Stimulated activated CD8-positive, alpha-beta memory T cell treated with anti-CD3 and anti-CD28 coated beads, Interleukin-15, amount 100 ng/mL, for 1 hour (primary cell): ENCODE measurements around the gene TMC1.
"Not testable (repeated sequence)": the region's sequence is repeated elsewhere in the genome, so short reads cannot be mapped to it uniquely, and the experiment has no call there.

Experiments used
- DNase-seq: peaks from one replicate; pipeline ENCODE4 v3.0.0-alpha.2; 2020; ENCODE audit warnings: low read depth

Gene TMC1

DNA sequence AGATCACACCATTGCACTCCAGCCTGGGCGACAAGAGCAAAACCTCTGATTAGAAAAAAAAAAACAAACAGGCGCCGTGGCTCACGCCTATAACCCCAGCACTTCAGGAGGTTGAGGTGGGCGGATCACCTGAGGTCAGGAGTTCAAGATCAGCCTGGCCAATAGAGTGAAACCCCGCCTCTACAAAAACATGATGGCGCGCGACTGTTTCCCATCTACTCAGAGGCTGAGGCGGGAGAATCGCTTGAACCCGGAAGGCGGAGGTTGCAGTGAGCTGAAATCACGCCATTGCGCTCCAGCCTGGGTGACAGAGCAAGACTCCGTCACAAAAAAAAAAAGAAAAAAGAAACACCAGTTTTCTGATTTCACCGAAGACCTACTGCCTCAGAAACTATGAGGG lies at the start of gene TMC1:
TSS of gene TMC1 (plus strand) at position 193 of the 400 bp plus-strand sequence. CDS start 127,041 bp downstream, outside the sequence.
- DNase-seq = not testable (repeated sequence)

DNA sequence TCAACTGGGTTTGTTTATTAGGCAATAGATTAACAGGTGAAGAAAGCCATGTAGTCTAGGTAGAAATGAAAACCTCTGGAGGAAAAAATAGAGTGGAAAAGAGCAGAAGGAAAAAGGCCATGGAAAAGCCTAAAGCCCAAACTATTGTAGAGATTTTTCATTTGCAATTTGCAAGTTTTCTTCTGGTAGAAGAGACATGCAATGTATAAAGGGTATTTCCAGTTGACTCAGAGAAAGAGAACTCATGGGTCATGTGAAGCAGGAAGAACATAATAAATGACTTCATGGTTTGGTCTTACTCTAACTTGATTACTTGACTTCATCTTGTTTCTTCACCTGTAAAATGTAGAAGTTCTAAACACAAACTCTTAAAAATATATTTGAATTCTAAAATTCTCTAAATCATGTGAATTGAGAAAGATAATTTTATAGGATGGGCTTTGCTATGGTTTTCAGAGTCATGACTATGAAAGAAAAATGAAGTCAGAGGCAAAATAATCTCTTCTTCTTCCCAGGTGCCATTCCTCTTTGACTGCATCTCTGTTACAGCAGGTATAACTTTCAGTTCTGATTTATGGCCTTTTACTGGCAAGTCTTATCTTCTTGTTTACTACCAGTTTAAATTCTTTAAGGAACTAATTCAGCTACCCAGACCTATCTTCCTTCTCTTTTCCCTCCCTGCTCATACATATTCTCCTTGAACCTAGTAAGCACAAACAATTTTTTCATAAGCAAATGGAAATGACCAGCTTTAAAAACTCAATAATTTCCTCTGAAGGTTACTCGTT lies 47.7 kb upstream of the TMC1 start:
- no peak for DNase-seq

DNA sequence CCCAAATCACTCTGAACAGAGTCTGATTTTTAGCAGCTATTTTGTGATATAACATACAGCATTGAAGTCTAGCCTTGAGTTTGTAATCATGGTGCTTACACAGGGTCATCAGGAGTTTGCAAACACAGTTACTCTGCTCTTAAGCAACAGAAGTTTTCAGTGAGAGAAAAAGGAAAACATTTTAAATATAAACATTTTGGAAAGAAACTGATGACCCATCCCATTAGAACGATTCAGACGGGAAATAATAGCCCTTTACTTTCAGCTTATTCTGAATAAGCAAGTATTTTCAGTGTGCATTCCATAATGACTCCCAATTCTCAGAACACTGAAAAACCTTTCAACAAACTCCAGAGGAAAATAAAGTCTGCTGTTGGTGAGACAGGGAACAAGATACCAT lies 46.7 kb upstream of the TMC1 start:
- DNase-seq = no peak

- DNase-seq = no peak
Observed at GRCh38 chr9:72476100-72476499, 45.3 kb upstream of the TMC1 start.

DNA sequence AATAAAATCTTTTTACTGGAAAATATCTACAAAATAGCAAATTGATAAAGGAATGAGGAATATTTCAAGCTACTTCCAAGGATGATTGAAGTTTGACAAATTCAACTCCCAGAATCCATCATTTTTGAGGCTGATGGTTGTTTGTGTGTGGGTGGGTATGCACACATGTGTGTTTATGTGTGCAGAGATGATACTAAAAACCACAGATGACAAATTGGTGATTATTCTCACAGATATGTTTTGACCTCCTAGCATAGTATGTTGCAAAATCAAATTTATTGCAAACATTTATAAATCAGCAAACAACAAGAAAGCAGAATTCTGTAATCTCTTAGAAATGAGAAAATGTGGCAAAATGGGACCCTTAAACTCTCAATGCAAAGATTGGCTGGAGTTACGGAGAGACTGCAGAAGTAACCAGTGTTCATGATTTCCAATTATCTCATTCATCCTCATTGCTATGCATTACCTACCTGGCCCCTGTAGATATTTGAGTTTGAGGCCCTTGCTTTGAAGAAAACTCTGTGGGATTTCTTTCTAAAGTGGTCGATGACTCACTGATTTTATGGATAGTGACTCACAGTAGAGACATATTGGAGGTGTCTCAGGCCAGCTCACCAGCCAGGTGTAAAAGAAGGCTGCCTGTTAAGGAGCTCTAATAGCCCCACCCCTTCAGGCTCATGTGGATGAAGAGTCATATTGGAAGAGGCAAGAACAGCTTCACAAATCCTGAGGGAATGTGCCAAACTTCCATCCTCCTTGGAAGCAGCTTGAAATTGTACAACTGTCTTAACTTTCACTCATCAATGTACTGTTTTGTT lies 44.6 kb upstream of the TMC1 start:
- DNase-seq = peak; percentile 20

DNA sequence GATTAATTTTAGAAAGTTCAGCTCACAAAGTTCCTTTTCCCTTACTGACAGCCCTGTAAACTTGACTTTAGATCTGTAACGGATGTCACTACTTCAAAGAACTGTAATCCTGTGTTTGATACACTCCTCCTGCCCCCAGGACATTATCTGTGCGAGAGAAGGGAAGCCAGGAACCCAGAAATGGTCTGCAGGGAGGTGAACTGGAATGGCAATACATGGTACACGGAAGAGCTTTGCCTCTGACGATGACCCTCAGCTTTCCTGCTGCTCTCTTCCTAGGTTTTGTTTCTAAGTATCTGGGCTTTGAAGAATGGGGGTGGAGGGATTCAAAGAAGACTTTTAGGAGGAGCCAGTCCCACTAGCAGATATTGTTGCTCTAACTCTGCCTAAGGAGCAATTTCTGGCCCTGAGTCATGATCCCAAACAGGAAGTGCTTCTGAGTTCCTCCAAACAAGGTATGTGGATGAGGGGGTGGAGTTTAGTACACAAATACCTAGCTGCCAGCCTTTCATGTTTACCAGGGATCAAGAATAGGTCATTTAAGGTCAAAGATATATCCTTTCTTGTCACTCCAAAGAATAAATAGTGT lies 43.4 kb upstream of the TMC1 start:
- no peak for DNase-seq

DNA sequence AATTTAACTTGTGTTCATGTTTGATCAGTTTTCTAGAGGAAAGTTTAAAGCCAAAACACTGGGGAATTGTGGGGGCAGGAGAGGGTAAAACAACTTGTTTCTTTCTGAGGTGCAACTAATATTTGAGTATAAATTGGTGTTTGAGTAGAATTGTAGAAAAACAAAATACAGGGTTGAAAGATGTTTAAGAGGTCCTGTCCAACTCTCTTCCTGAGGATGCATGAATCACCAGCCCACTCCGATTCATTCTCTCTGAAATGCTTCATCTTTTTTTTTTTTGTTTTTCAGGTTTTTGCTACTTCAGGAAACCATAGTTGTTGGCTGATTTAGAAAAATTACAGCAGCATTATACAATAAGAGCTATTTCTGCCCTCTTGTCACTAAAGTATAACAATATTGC lies 42.4 kb upstream of the TMC1 start:
- no peak for DNase-seq

- not testable (repeated sequence) for DNase-seq
Observed at GRCh38 chr9:72480261-72480660, 41.1 kb upstream of the TMC1 start.

DNA sequence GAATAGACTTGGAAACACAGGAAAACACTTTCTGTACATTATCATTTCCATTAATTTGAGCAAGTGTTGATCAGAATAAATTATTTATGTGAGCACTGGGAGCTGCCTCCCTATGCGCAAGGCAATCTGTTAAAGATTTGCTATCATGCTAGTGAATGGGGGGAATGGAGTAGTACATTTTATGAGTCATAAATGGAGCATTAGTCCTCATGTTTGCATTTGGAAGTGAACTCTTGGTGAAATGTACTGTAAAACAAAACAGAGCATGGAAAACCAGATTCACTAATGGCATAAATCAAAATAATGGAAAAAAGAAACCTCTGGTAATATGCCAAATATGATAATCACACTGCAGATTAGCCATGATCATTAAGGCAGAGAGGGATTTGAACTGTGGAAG lies 40.5 kb upstream of the TMC1 start:
- DNase-seq = no peak

- DNase-seq = no peak
Observed at GRCh38 chr9:72485821-72486593, 35.4 kb upstream of the TMC1 start.

- DNase-seq = no peak
Observed at GRCh38 chr9:72486594-72486955, 34.8 kb upstream of the TMC1 start.

- DNase-seq = not testable (repeated sequence)
Observed at GRCh38 chr9:72487665-72488064, 33.7 kb upstream of the TMC1 start.

DNA sequence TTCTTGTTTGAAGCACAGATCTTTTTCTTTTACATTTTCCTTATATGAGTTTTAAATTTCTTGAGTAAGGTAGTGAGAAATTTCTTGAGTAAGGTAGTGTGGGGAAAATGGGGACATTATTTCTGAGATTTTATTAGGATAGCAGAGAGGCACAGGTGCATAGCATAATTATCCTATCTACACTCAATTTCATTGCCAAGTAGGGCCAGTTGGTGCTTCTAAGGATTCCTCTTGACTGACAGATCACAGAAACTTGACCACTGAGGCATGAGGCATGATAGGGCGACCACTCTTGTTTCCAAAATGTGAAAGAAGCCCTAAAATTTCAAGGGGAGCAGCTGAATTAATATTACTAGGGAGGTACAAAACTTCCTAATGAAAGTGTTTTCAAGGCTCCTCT lies 31.4 kb upstream of the TMC1 start:
- DNase-seq = no peak

DNA sequence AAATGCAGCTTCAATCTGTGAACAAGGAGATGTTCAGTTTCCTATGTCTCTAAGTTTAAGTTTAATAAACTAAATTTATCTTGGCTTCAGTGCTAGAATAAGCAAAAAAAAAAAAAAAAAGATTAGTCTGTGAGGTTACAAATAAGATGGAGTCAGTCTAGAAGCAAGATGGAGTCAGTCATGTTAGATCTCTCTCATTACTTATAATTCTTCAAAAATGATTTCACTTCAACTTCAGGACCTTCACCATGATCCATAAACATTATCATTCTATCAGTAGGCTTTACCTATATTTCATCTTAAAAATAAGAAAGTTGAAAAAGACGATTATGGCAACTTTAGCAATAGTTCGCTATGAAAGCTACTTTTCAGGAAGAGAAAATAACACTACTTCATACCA lies 30.2 kb upstream of the TMC1 start:
- DNase-seq = no peak

- no peak for DNase-seq
Observed at GRCh38 chr9:72494051-72494450, 27.4 kb upstream of the TMC1 start.

DNA sequence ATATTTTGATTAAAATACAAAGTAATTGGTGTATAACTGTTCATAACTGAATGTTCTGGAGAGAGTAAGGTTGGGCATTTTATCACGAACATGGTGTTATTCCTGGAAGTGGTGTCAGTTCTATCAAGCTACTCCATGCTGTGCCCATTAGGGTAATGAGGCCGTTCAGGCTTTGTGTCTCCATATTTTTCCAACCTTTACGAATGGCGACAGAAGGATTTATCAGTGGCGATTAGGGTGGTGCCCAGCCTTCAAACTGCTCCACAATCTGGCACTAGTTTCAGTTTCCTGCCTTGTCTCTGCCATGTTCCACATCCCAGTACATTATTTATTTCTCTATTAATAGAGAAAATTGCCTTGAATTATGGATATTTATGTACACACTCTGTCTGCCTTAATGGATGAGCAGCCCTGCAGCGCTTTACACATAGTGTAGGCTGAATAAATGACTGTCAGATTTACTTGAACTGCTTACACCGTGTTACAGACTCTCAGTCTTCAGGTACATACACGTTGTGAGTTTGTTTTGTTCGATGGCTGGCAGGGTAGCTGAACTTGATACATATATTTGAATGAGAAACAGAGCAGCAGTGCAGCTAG lies 23.9 kb upstream of the TMC1 start:
- DNase-seq = no peak

DNA sequence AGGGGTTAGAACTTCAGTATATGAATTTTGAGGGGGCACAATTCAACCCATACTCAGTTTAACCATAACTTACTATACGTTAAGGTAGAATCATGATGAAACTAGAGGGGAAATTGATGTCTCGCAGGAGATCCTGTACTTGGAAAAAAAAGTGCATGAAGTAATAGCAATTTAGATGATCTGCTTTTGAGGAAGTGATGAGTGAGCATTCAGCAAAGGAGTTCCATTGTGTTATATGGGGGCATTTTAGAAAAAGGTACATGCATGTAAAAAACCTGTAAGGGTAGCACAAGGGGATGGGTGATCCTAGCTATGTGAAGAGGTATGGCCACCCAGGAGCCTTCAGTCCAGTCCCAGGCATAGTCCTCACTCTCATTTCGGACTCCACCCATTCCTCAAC lies 14.8 kb upstream of the TMC1 start:
- DNase-seq = no peak

- DNase-seq = no peak
Observed at GRCh38 chr9:72509053-72509452, 12.4 kb upstream of the TMC1 start.

DNA sequence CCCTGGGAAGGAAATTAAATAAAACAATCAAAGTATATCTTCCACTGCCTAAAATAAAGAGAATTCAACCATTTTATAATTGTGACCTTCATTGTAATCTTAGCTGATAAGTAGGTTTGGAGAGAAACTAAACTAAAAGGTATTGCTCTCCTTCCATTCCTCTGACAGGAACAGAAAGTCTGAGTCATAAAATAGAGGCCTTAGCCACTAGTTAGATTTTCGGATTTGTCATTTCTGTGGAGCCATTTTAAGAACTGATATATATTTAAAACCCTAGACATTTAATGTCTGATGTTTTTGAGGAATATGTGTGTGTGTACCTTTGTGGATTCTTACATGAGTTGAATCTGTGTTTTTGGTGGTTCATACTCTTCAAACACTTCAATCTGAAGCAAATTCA lies 11.8 kb upstream of the TMC1 start:
- no peak for DNase-seq

- DNase-seq = not testable (repeated sequence)
Observed at GRCh38 chr9:72521011-72521410, 397 bp upstream of the TMC1 start.

GRCh38 chr9:72524820-72525540 lies 3.6 kb downstream of the TMC1 start:
- DNase-seq = no peak
